SK-N-SH (cell line): ENCODE measurements around the gene SEMA4F. TPM values are rescaled to one million over a fixed set of nuclear protein-coding genes. Genes with fewer than 3 reads are reported as not detected.
A peak's percentile ranks its signal among the peaks of the same experiment; 100 is the strongest.

Experiments
- CTCF ChIA-PET: fragments of 300-600, 350-600 bp; formaldehyde crosslinking; extraction: SDS; loops from one replicate; lab custom pipeline; 2021; lab: Yijun Ruan, JAX
- POLR2A ChIA-PET: fragments of 350-600 bp; sonication (Branson Sonifier 250); formaldehyde crosslinking; extraction: SDS; loops from one replicate; lab custom pipeline; 2020; ENCODE audit warnings: antibody characterized with exemption, inconsistent platforms; lab: Yijun Ruan, JAX
- DNase-seq: peaks from one replicate; pipeline ENCODE4 v3.0.0; 2012
- H2AFZ ChIP-seq: fragments of 200-600 bp; sonication (generic); 2 replicates; pipeline ENCODE4 v1.8.1; 2016; ENCODE audit warnings: antibody characterized with exemption, mild to moderate bottlenecking, low read depth
- H3F3A ChIP-seq: fragments of 200-600 bp; sonication (generic); replicated peaks from 2 replicates; pipeline ENCODE3; 2016; ENCODE audit warnings: antibody characterized with exemption, mild to moderate bottlenecking; ENCODE audit not compliant: insufficient read depth
- H3K27ac ChIP-seq, 2 experiments: fragments of 200-500 bp in 1 of 2; fragments of 200-600 bp in 1 of 2; sonication (Bioruptor generic) in 1 of 2; sonication (generic), shearing (Covaris generic) in 1 of 2; 2 replicates each; pipeline versions ENCODE4 v1.5.1 to v1.6.1; 2014 to 2016; ENCODE audit warnings: low read depth in 2 of 2, inconsistent platforms in 1 of 2, low read length in 1 of 2, mild to moderate bottlenecking in 1 of 2, mixed read lengths in 1 of 2
- H3K27me3 ChIP-seq: fragments of 200-600 bp; sonication (generic), shearing (Covaris generic); 2 replicates; pipeline ENCODE4 v1.6.1; 2016; ENCODE audit warnings: mixed run types; ENCODE audit not compliant: insufficient read depth
- H3K36me3 ChIP-seq, 2 experiments: fragments of 200-500 bp in 1 of 2; fragments of 200-600 bp in 1 of 2; sonication (Bioruptor generic) in 1 of 2; sonication (generic) in 1 of 2; replicated peaks in 1 of 2; 2 replicates each; pipeline versions ENCODE3 to v1.5.1; 2014 to 2016; ENCODE audit warnings: low read length in 1 of 2, mild to moderate bottlenecking in 1 of 2; ENCODE audit not compliant: insufficient read depth in 2 of 2, control insufficient read depth in 1 of 2
- H3K4me1 ChIP-seq, 2 experiments: fragments of 200-500 bp in 1 of 2; fragments of 200-600 bp in 1 of 2; sonication (Bioruptor generic) in 1 of 2; sonication (generic), shearing (Covaris generic) in 1 of 2; 2 replicates each; pipeline versions ENCODE4 v1.5.1 to v1.6.1; 2014 to 2016; ENCODE audit warnings: low read depth in 1 of 2, low read length in 1 of 2, mixed run types in 1 of 2; ENCODE audit not compliant: insufficient read depth in 2 of 2, control insufficient read depth in 1 of 2
- H3K4me2 ChIP-seq: fragments of 200-600 bp; sonication (generic), shearing (Covaris generic); 2 replicates; pipeline ENCODE4 v1.6.1; 2017; ENCODE audit warnings: mixed run types
- H3K4me3 ChIP-seq, 2 experiments: fragments of 200-500 bp in 1 of 2; fragments of 200-600 bp in 1 of 2; sonication (Bioruptor generic) in 1 of 2; sonication (generic), shearing (Covaris generic) in 1 of 2; 2 replicates each; pipeline versions ENCODE4 v1.5.1 to v1.8.1; 2014 to 2016; ENCODE audit warnings: low read depth in 2 of 2, inconsistent platforms in 1 of 2, low read length in 1 of 2, mild to moderate bottlenecking in 1 of 2, mixed read lengths in 1 of 2, moderate library complexity in 1 of 2
- H3K79me2 ChIP-seq: fragments of 200-600 bp; sonication (generic); 2 replicates; pipeline ENCODE4 v1.8.1; 2017; ENCODE audit warnings: mild to moderate bottlenecking; ENCODE audit not compliant: insufficient read depth
- H3K9ac ChIP-seq: fragments of 200-600 bp; sonication (generic); 2 replicates; pipeline ENCODE4 v1.6.1; 2017; ENCODE audit warnings: mixed run types
- H3K9me2 ChIP-seq: fragments of 200-600 bp; sonication (generic); 2 replicates; pipeline ENCODE4 v1.6.1; 2017; ENCODE audit warnings: mixed run types
- H3K9me3 ChIP-seq: fragments of 200-600 bp; sonication (generic); 2 replicates; pipeline ENCODE4 v1.6.1; 2017; ENCODE audit warnings: mixed run types, mild to moderate bottlenecking, moderate library complexity
- H4K20me1 ChIP-seq: fragments of 200-600 bp; sonication (generic); 2 replicates; pipeline ENCODE4 v1.6.1; 2017; ENCODE audit warnings: mild to moderate bottlenecking, mixed run types; ENCODE audit not compliant: insufficient read depth
- CHD2 ChIP-seq: fragments of 150-350 bp; IDR thresholded peaks from 2 replicates; pipeline ENCODE4 v1.6.1; 2018; ENCODE audit warnings: low read length; ENCODE audit not compliant: partially characterized antibody
- ELF1 ChIP-seq: IDR thresholded peaks from 2 replicates; pipeline ENCODE4 v1.4.0; 2012
- GATA2 ChIP-seq: sonication (generic); formaldehyde crosslinking; IDR thresholded peaks from 2 replicates; pipeline ENCODE4 v1.5.0; 2020; ENCODE audit warnings: mild to moderate bottlenecking, missing genetic modification reagents
- JUND ChIP-seq: IDR thresholded peaks from 2 replicates; pipeline ENCODE4 v1.4.0; 2012
- NFIC ChIP-seq: IDR thresholded peaks from 2 replicates; pipeline ENCODE4 v1.4.0; 2012; ENCODE audit warnings: borderline replicate concordance
- POLR2AphosphoS5 ChIP-seq: IDR thresholded peaks from 2 replicates; pipeline ENCODE4 v1.6.1; 2012; ENCODE audit warnings: low read depth, low read length
- RAD21 ChIP-seq: IDR thresholded peaks from 2 replicates; pipeline ENCODE4 v1.6.1; 2012; ENCODE audit warnings: mild to moderate bottlenecking, low read length
- RCOR1 ChIP-seq: fragments of 150-350 bp; IDR thresholded peaks from 2 replicates; pipeline ENCODE4 v1.6.1; 2017; ENCODE audit warnings: antibody characterized with exemption, low read length
- TAF1 ChIP-seq: IDR thresholded peaks from 2 replicates; pipeline ENCODE4 v1.6.1; 2012; ENCODE audit warnings: low read depth, mild to moderate bottlenecking, low read length, moderate library complexity, borderline replicate concordance
- TCF12 ChIP-seq: IDR thresholded peaks from 2 replicates; pipeline ENCODE4 v1.4.0; 2012
- TEAD4 ChIP-seq: IDR thresholded peaks from 2 replicates; pipeline ENCODE4 v1.4.0; 2012; ENCODE audit warnings: mild to moderate bottlenecking, borderline replicate concordance; ENCODE audit not compliant: insufficient read depth
- WGBS: methylation state at CpG from one replicate; pipeline ENCODE4 v1.1.6; 2017; ENCODE audit warnings: low lambda C conversion rate; 5-methylcytosine and 5-hydroxymethylcytosine counted together
- polyA plus RNA-seq, 3 experiments: library from polyadenylated mRNA; depleted of rRNA; stranded (reverse); fragments of >200 nt; gene quantifications; 2 replicates each; pipeline ENCODE4 v1.2.3, GENCODE V29; 2012
- TF ChIP-seq, protein P1 (sequence below): IDR thresholded peaks from 2 replicates; pipeline ENCODE4 v1.4.0; 2012; ENCODE audit warnings: low read depth, borderline replicate concordance

The SEMA4F gene
- polyA plus RNA-seq, 1 of the 3 experiments (the other 2 are of a cell fraction) = 17.3 TPM

- H3K79me2 ChIP-seq = no peaks in the 10 kb centered on the region
- H3K4me2 ChIP-seq = no peak overlapping the region
- no peaks in the 10 kb centered on the region for H3K9me3 ChIP-seq
- no peaks in the 10 kb centered on the region for H4K20me1 ChIP-seq
- no peak for DNase-seq
- peaks cover 10 to 28% of the 10 kb centered on the region in 2 experiments for H3K36me3 ChIP-seq
- H3F3A ChIP-seq = no peaks in the 10 kb centered on the region
- ChIA-PET POLR2A (no interaction called here), CTCF (no interaction called here)
- WGBS = 74% methylated on average over 2 of the region's 2 CpGs
- H3K27ac ChIP-seq = no peak overlapping the region
- no peaks in the 10 kb centered on the region for H3K9me2 ChIP-seq
- TF ChIP-seq RAD21 (no peak), TCF12 (peak; percentile 22; the same call in 1 of the 2 replicates), NFIC (no peak)
- H2AFZ ChIP-seq = no peak overlapping the region
- no peak overlapping the region for H3K4me3 ChIP-seq
- H3K27me3 ChIP-seq = no peaks in the 10 kb centered on the region
- H3K4me1 ChIP-seq = peaks cover 0 to 13% of the 10 kb centered on the region in 2 experiments; a peak in 1 of 4 replicates
- no peak overlapping the region for H3K9ac ChIP-seq
These were observed 4.5 kb downstream of the SEMA4F start for GRCh38 chr2:74658516-74658915.

DNA sequence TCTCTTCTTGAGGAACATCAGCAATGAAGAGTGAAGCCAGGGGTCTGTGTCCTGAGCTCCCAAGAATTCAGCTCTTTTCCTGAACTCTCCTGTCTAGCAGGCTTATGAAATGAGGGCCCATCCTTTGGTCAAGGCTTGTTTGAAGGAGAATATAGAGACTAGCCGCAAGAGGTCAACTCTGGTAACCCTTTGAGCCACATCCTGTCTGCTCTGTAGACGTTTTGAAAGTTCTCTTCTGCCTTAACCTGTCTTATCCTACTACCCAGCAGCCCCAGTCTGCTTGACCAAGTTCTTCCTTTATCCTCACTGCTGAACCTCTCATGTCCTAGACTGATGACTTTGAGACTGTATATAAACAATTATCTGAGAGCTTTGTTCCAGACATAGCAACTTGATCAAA is 5.4 kb downstream of the SEMA4F start:
- CTCF ChIA-PET = interaction anchor here (1.0 to 2.3 kb wide), 2 partner anchors 15 to 30 kb away, joined by 3 to 6 read pairs; no protein-coding TSS in a partner anchor
- Histone ChIP-seq H3K27ac (no peak overlapping the region), H3K9me2 (no peaks in the 10 kb centered on the region), H3K4me3 (no peak overlapping the region), H3K27me3 (no peaks in the 10 kb centered on the region), H3K9me3 (no peaks in the 10 kb centered on the region), H3F3A (no peaks in the 10 kb centered on the region), H3K9ac (no peak overlapping the region), H3K4me1 (peaks cover 0 to 13% of the 10 kb centered on the region in 2 experiments; a peak in 1 of 4 replicates), H4K20me1 (no peaks in the 10 kb centered on the region), H3K79me2 (no peaks in the 10 kb centered on the region), H3K36me3 (peaks cover 11 to 28% of the 10 kb centered on the region in 2 experiments), H2AFZ (no peak overlapping the region), H3K4me2 (no peak overlapping the region)
- POLR2A ChIA-PET = no interaction called here
- WGBS = 83% methylated on average over 2 of the region's 2 CpGs
- TF ChIP-seq RAD21 (no peak), JUND (no peak), TAF1 (no peak), TEAD4 (no peak), TCF12 (no peak), POLR2AphosphoS5 (no peak), CHD2 (no peak), ELF1 (no peak)
- DNase-seq = no peak

GRCh38 chr2:74668087-74668486 is 14.0 kb downstream of the SEMA4F start:
- H3K27ac ChIP-seq = no peak overlapping the region
- no peak overlapping the region; a peak in 1 of 4 replicates for H3K4me3 ChIP-seq
- no peaks in the 10 kb centered on the region for H4K20me1 ChIP-seq
- ChIA-PET CTCF (interaction anchor here (0.6 to 1.7 kb wide), 5 partner anchors 12 to 208 kb away, joined by 3 to 5 read pairs (median 3); no protein-coding TSS in a partner anchor), POLR2A (no interaction called here)
- no peaks in the 10 kb centered on the region for H3F3A ChIP-seq
- TF ChIP-seq NFIC (no peak), CHD2 (no peak), RCOR1 (no peak), GATA2 (CRISPR knock-in tag) (no peak), TAF1 (no peak)
- TF ChIP-seq, protein P1, sequence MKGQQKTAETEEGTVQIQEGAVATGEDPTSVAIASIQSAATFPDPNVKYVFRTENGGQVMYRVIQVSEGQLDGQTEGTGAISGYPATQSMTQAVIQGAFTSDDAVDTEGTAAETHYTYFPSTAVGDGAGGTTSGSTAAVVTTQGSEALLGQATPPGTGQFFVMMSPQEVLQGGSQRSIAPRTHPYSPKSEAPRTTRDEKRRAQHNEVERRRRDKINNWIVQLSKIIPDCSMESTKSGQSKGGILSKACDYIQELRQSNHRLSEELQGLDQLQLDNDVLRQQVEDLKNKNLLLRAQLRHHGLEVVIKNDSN = no peak
- WGBS = 100% methylated on average over 1 of the region's 1 CpG
- no peak overlapping the region for H3K9ac ChIP-seq
- DNase-seq = no peak
- peaks cover 3 to 9% of the 10 kb centered on the region in 2 experiments for H3K36me3 ChIP-seq
- no peaks in the 10 kb centered on the region for H3K9me2 ChIP-seq
- no peaks in the 10 kb centered on the region for H3K27me3 ChIP-seq
- no peaks in the 10 kb centered on the region for H3K9me3 ChIP-seq
- H3K4me1 ChIP-seq = peaks cover 0 to under 1% of the 10 kb centered on the region in 2 experiments; a peak in 1 of 4 replicates
- no peak overlapping the region for H2AFZ ChIP-seq
- no peaks in the 10 kb centered on the region for H3K79me2 ChIP-seq
- no peak overlapping the region for H3K4me2 ChIP-seq
